ENCODE data around the gene IFITM5. TPM values are rescaled to one million over a fixed set of nuclear protein-coding genes. Genes with fewer than 3 reads are reported as not detected.

IFITM5 gene
- total and polyA plus RNA-seq, 9 of the 15 experiments (the other 6 are each of a cell fraction or from before 2014, with no cell fraction given) = 0.19 TPM; not detected in 8

DNA sequence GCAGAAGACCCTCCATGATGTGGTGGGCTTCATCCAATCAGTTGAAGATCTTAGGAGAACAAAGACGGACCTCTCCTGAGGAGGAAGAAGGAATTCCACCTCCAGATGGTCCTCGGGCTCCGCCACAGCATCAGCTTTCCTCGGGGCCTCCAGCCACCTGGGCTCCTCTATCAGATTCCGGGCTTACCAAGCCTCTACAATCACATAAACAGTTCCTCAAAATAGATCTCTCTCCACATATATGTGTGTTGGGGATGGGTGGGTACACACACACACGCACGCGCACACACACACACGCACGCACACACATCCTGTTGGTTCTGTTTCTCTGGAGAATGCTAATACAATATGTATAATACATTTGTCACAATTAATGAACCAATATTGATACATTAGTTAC lies 39.9 kb downstream of the IFITM5 start (continued):
- TF ChIP-seq, protein P1, sequence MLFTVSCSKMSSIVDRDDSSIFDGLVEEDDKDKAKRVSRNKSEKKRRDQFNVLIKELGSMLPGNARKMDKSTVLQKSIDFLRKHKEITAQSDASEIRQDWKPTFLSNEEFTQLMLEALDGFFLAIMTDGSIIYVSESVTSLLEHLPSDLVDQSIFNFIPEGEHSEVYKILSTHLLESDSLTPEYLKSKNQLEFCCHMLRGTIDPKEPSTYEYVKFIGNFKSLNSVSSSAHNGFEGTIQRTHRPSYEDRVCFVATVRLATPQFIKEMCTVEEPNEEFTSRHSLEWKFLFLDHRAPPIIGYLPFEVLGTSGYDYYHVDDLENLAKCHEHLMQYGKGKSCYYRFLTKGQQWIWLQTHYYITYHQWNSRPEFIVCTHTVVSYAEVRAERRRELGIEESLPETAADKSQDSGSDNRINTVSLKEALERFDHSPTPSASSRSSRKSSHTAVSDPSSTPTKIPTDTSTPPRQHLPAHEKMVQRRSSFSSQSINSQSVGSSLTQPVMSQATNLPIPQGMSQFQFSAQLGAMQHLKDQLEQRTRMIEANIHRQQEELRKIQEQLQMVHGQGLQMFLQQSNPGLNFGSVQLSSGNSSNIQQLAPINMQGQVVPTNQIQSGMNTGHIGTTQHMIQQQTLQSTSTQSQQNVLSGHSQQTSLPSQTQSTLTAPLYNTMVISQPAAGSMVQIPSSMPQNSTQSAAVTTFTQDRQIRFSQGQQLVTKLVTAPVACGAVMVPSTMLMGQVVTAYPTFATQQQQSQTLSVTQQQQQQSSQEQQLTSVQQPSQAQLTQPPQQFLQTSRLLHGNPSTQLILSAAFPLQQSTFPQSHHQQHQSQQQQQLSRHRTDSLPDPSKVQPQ (CRISPR knock-in tag; IDR thresholded peaks at IDR 0.05; ENCODE audit: borderline replicate concordance) = no peak

DNA sequence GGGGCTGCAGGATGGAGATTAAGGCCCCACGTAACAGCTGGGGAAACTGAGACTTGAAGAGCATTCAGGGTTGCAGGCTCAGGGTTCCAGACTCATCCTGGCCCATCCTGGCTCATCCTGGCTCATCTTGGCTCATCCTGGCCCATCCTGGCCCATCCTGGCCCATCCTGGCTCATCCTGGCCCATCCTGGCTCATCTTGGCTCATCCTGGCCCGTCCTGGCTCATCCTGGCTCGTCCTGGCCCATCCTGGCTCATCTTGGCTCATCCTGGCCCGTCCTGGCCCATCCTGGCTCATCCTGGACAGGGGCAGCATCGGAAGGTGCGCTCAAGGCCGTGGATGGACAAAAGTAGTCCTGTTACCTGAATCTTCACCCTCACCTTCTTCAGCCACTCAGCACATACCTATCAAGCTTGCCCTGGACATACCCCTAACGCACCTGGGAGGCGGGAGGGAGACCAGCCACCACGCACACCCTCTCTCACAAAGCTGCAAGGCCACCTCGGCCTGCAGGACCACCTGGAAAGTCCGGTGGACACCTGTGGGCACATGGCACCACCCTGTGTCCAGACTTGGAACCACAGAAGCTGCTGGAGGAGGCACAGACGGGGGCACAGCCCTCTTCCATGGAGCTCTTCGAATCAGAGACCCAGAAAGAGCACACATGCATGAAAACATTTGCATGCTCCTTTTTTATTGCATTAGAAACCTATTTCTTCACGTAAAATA lies 41.4 kb downstream of the IFITM5 start:
- BruUV-seq (replicated peaks) = no TSS peak
- Histone ChIP-seq H3K9ac (ENCODE audit: insufficient read depth in 1 of 2, low read depth in 2 of 2, low read length in 2 of 2) (peak overlapping the region in 1 of 2 experiments; percentile 61; a peak in 1 of 4 replicates), H3K27ac (ENCODE audit: extremely low read depth, low read depth, low read length) (no peak overlapping the region), H3K4me2 (ENCODE audit: insufficient read depth, low read length) (no peak overlapping the region), H4K20me1 (replicated peaks; ENCODE audit: control insufficient read depth, insufficient read depth, low read length) (no peaks in the 10 kb centered on the region), H3K36me3 (ENCODE audit: control insufficient read depth, insufficient read depth, low read length) (peaks cover 11% of the 10 kb centered on the region; the same call in 2 of the 3 replicates), H3K27me3 (ENCODE audit: control insufficient read depth in 2 of 2, insufficient read depth in 2 of 2, low read length in 2 of 2) (no peaks in the 10 kb centered on the region), H3K9me3 (replicated peaks; ENCODE audit: control insufficient read depth, insufficient read depth, low read depth, low read length) (no peaks in the 10 kb centered on the region; the same call in 1 of the 2 replicates), H3K4me3 (no peak overlapping the region), H3K9me1 (ENCODE audit: control insufficient read depth, insufficient read depth, low read length) (no peaks in the 10 kb centered on the region), H3K79me2 (ENCODE audit: control insufficient read depth, insufficient read depth, low read length) (no peaks in the 10 kb centered on the region), H3K4me1 (replicated peaks in 1 of 2; ENCODE audit: control insufficient read depth in 2 of 2, insufficient read depth in 2 of 2, low read length in 2 of 2) (peaks cover 13 to 19% of the 10 kb centered on the region in 2 experiments), H2AFZ (ENCODE audit: low read depth, low read length) (no peak overlapping the region)
- CTCF ChIA-PET (ENCODE audit: low intra/inter-chr PET ratio) = no interaction called here
- POLR2A ChIA-PET = interaction anchor here (0.6 to 1.7 kb wide), 5 partner anchors 9 to 281 kb away, joined by 3 to 10 read pairs (median 5); no protein-coding TSS in a partner anchor
- in situ Hi-C loops (cut with MboI) = no loop called here
- intact Hi-C loops (cut with micrococcal nuclease) = no loop called here
- DNase-seq (ENCODE audit: extremely low read depth in 1 of 4, low spot score in 3 of 4) (no peak), FAIRE-seq (no peak), ATAC-seq (peak; percentile 61)
- WGBS (ENCODE audit: insufficient coverage, low coverage, missing lambda C conversion rate) = 56% methylated on average over 14 of the region's 15 CpGs
- no peak for TF ChIP-seq ZNF232 (CRISPR knock-in tag; IDR thresholded peaks at IDR 0.05)
- TF ChIP-seq, protein P2, sequence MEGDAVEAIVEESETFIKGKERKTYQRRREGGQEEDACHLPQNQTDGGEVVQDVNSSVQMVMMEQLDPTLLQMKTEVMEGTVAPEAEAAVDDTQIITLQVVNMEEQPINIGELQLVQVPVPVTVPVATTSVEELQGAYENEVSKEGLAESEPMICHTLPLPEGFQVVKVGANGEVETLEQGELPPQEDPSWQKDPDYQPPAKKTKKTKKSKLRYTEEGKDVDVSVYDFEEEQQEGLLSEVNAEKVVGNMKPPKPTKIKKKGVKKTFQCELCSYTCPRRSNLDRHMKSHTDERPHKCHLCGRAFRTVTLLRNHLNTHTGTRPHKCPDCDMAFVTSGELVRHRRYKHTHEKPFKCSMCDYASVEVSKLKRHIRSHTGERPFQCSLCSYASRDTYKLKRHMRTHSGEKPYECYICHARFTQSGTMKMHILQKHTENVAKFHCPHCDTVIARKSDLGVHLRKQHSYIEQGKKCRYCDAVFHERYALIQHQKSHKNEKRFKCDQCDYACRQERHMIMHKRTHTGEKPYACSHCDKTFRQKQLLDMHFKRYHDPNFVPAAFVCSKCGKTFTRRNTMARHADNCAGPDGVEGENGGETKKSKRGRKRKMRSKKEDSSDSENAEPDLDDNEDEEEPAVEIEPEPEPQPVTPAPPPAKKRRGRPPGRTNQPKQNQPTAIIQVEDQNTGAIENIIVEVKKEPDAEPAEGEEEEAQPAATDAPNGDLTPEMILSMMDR (IDR thresholded peaks at IDR 0.05 in 2 of 3, conservative IDR thresholded peaks at IDR 0.05 in 1 of 3; ENCODE audit: insufficient read depth in 2 of 3, low read depth in 1 of 3, low read length in 3 of 3) = peak; percentile 34 to 56 (median 40); a peak in 5 of 6 replicates
- TF ChIP-seq, protein P3, sequence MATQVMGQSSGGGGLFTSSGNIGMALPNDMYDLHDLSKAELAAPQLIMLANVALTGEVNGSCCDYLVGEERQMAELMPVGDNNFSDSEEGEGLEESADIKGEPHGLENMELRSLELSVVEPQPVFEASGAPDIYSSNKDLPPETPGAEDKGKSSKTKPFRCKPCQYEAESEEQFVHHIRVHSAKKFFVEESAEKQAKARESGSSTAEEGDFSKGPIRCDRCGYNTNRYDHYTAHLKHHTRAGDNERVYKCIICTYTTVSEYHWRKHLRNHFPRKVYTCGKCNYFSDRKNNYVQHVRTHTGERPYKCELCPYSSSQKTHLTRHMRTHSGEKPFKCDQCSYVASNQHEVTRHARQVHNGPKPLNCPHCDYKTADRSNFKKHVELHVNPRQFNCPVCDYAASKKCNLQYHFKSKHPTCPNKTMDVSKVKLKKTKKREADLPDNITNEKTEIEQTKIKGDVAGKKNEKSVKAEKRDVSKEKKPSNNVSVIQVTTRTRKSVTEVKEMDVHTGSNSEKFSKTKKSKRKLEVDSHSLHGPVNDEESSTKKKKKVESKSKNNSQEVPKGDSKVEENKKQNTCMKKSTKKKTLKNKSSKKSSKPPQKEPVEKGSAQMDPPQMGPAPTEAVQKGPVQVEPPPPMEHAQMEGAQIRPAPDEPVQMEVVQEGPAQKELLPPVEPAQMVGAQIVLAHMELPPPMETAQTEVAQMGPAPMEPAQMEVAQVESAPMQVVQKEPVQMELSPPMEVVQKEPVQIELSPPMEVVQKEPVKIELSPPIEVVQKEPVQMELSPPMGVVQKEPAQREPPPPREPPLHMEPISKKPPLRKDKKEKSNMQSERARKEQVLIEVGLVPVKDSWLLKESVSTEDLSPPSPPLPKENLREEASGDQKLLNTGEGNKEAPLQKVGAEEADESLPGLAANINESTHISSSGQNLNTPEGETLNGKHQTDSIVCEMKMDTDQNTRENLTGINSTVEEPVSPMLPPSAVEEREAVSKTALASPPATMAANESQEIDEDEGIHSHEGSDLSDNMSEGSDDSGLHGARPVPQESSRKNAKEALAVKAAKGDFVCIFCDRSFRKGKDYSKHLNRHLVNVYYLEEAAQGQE (IDR thresholded peaks at IDR 0.05; ENCODE audit: borderline replicate concordance) = 0 out of 2 replicates have a peak, but pooled peaks have one; percentile 8
- TF ChIP-seq, protein P3 (CRISPR knock-in tag; IDR thresholded peaks at IDR 0.05; ENCODE audit: low read depth) = no peak

Measured in K562 (cell line).